Keratinocyte (primary cell): Measurements from ENCODE around the gene CPPED1. TPM values are rescaled to one million over a fixed set of nuclear protein-coding genes. Genes with fewer than 3 reads are reported as not detected.

Experiments used
- DNase-seq: peaks from one replicate; pipeline ENCODE4 v3.0.0-alpha.2; 2011; ENCODE audit warnings: low read depth, missing footprints, low spot score
- FAIRE-seq: peaks from 2 replicates; lab custom pipeline; 2011; peaks lifted over from hg19 to GRCh38; lab: Jason Lieb, UNC
- H2AFZ ChIP-seq: 2 replicates; pipeline ENCODE4 v1.6.0; 2012; ENCODE audit warnings: low read length, control low read depth, inconsistent platforms; ENCODE audit not compliant: control insufficient read depth
- H3K27ac ChIP-seq: 2 replicates; pipeline ENCODE4 v1.5.1; 2011; ENCODE audit warnings: low read length; ENCODE audit not compliant: control insufficient read depth, insufficient read depth
- H3K27me3 ChIP-seq: 3 replicates; pipeline ENCODE4 v1.6.0; 2011; ENCODE audit warnings: low read length; ENCODE audit not compliant: control insufficient read depth, insufficient read depth; ENCODE audit errors: extremely low read depth
- H3K36me3 ChIP-seq, 2 experiments: 2 replicates in 1 of 2; 3 replicates in 1 of 2; pipeline ENCODE4 v1.5.1; 2011; ENCODE audit warnings: low read length in 2 of 2, mild to moderate bottlenecking in 1 of 2; ENCODE audit not compliant: control insufficient read depth in 2 of 2, insufficient read depth in 2 of 2; ENCODE audit errors: extremely low read depth in 1 of 2
- H3K4me1 ChIP-seq: 3 replicates; pipeline ENCODE4 v1.5.1; 2011; ENCODE audit warnings: low read length; ENCODE audit not compliant: control insufficient read depth, insufficient read depth; ENCODE audit errors: extremely low read depth
- H3K4me2 ChIP-seq: 3 replicates; pipeline ENCODE4 v1.6.0; 2011; ENCODE audit warnings: low read depth, low read length; ENCODE audit not compliant: control insufficient read depth, insufficient read depth; ENCODE audit errors: extremely low read depth
- H3K4me3 ChIP-seq, 3 experiments: fragments of 200-600 bp in 1 of 3; sonication (generic) in 1 of 3; 2 replicates in 2 of 3; 3 replicates in 1 of 3; pipeline ENCODE4 v1.5.1; 2011 to 2016; ENCODE audit warnings: low read length in 3 of 3, mild to moderate bottlenecking in 3 of 3, control low read depth in 2 of 3, inconsistent platforms in 1 of 3, low read depth in 1 of 3, mixed read lengths in 1 of 3, mixed run types in 1 of 3, moderate library complexity in 1 of 3; ENCODE audit not compliant: control insufficient read depth in 2 of 3, insufficient read depth in 2 of 3; ENCODE audit errors: extremely low read depth in 1 of 3
- H3K79me2 ChIP-seq: 2 replicates; pipeline ENCODE4 v1.6.0; 2012; ENCODE audit warnings: low read length; ENCODE audit not compliant: control insufficient read depth, insufficient read depth
- H3K9ac ChIP-seq: 3 replicates; pipeline ENCODE4 v1.6.0; 2011; ENCODE audit warnings: low read length; ENCODE audit not compliant: control insufficient read depth, insufficient read depth; ENCODE audit errors: extremely low read depth
- H3K9me1 ChIP-seq: 3 replicates; pipeline ENCODE4 v1.6.0; 2011; ENCODE audit warnings: low read length; ENCODE audit not compliant: control insufficient read depth, insufficient read depth; ENCODE audit errors: extremely low read depth
- H3K9me3 ChIP-seq: 2 replicates; pipeline ENCODE4 v1.5.1; 2012; ENCODE audit warnings: low read depth, low read length; ENCODE audit not compliant: control insufficient read depth
- H4K20me1 ChIP-seq: 3 replicates; pipeline ENCODE4 v1.6.0; 2011; ENCODE audit warnings: low read length; ENCODE audit not compliant: control insufficient read depth, insufficient read depth; ENCODE audit errors: extremely low read depth
- EZH2 ChIP-seq: IDR thresholded peaks from one replicate; pipeline ENCODE4 v1.6.1; 2012; ENCODE audit warnings: inconsistent platforms, mild to moderate bottlenecking, low read length, moderate library complexity
- dilution Hi-C: fragments of 300-500 bp; cut with MboI; formaldehyde crosslinking; loops from one replicate; pipeline ENCODE4 v1.7.0; 2020; ENCODE audit warnings: low sequenced_read_pairs; ENCODE audit not compliant: extremely low pct_ligation_motif_present
- polyA plus RNA-seq, 5 experiments: library from polyadenylated mRNA; depleted of rRNA in 3 of 5; stranded (reverse) in 3 of 5; stranded (forward) in 1 of 5; unstranded in 1 of 5; fragments of >200 nt; gene quantifications; 1 replicate in 1 of 5; 2 replicates in 3 of 5; 3 replicates in 1 of 5; pipeline versions ENCODE4 v1.2.1 to v1.2.3, GENCODE V29; 2011 to 2012; ENCODE audit warnings: missing spikeins in 2 of 5, low read depth in 1 of 5, low replicate concordance in 1 of 5
- TF ChIP-seq, protein P1 (sequence below), 3 experiments: IDR thresholded peaks in 1 of 3; conservative IDR thresholded peaks in 1 of 3; optimal IDR thresholded peaks in 1 of 3; 2 replicates in 2 of 3; 3 replicates in 1 of 3; pipeline versions ENCODE3 to v1.5.1; 2011; ENCODE audit warnings: low read length in 3 of 3, mild to moderate bottlenecking in 3 of 3, moderate library complexity in 2 of 3, control low read depth in 1 of 3, inconsistent platforms in 1 of 3; ENCODE audit not compliant: insufficient read depth in 2 of 3; ENCODE audit errors: extremely low read depth in 1 of 3

Gene CPPED1
- polyA plus RNA-seq, 1 donor (not counting 4 experiments of a cell fraction or from before 2014, with no cell fraction given): 14.4 TPM

DNA sequence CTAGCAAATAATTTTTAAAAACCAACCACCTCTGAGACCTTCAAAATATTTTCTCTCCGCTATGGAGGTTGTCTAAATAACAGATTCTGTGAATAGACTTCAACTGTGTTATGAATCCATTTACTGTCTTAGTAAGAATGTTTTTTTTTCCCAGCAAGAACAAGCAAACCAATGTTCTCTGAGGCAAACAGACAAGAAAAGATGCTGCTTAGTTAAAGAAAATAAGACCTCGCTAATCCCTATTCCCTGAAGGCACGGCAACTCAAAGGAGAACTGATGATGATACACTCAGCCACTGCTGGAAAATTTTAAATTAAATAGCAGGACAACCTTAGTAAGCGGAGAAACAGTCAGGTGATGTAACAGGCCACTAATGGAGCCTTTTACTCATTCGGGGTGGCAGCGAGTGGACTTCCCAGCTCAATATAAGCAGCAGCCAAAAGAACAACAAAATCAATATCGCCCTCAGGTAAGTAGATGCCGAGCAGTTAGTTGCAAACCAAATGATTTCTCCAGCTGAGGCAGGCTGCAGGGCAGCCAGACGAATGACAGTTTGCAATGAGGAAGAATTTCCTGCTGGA lies 81.8 kb downstream of the CPPED1 start:
- dilution Hi-C loops: no loop called here
- no peak overlapping the region for H3K27ac ChIP-seq

DNA sequence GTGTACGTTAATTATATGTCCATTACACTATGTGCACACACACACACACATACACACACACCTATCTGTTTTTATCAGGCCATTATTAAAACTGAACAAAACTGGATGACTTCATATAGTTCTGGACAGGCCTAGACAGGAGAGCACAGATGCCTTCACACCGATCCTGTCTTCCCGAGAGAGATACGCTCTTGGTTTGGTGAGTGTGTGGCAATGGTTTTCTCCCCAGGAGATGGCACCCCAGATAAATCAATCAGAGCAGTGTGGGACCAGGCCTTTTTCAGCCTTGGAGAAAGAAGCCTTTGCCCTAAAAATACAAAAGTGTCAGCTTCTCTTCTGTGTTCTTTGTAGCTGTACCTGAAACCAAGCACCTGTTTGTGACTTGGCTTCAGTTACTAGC lies 83.7 kb downstream of the CPPED1 start:
- H3K9me1 ChIP-seq: no peaks in the 10 kb centered on the region
- H2AFZ ChIP-seq: no peak overlapping the region
- no peak overlapping the region for H3K4me3 ChIP-seq
- H3K4me2 ChIP-seq: no peak overlapping the region
- peaks cover 0 to 6% of the 10 kb centered on the region in 2 experiments for H3K36me3 ChIP-seq
- no peak for TF ChIP-seq EZH2
- TF ChIP-seq, protein P1, sequence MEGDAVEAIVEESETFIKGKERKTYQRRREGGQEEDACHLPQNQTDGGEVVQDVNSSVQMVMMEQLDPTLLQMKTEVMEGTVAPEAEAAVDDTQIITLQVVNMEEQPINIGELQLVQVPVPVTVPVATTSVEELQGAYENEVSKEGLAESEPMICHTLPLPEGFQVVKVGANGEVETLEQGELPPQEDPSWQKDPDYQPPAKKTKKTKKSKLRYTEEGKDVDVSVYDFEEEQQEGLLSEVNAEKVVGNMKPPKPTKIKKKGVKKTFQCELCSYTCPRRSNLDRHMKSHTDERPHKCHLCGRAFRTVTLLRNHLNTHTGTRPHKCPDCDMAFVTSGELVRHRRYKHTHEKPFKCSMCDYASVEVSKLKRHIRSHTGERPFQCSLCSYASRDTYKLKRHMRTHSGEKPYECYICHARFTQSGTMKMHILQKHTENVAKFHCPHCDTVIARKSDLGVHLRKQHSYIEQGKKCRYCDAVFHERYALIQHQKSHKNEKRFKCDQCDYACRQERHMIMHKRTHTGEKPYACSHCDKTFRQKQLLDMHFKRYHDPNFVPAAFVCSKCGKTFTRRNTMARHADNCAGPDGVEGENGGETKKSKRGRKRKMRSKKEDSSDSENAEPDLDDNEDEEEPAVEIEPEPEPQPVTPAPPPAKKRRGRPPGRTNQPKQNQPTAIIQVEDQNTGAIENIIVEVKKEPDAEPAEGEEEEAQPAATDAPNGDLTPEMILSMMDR (optimal IDR thresholded peaks at IDR 0.05 in 1 of 3, IDR thresholded peaks at IDR 0.05 in 1 of 3, conservative IDR thresholded peaks at IDR 0.05 in 1 of 3; ENCODE audit: extremely low read depth in 1 of 3, insufficient read depth in 2 of 3, low read length in 3 of 3): no peak
- no peaks in the 10 kb centered on the region for H3K4me1 ChIP-seq
- no peaks in the 10 kb centered on the region for H3K79me2 ChIP-seq
- no peaks in the 10 kb centered on the region for H3K9me3 ChIP-seq
- H4K20me1 ChIP-seq: no peaks in the 10 kb centered on the region
- no peaks in the 10 kb centered on the region for H3K27me3 ChIP-seq
- no peak overlapping the region for H3K9ac ChIP-seq
- dilution Hi-C loops: no loop called here
- DNase-seq: no peak
- no peak overlapping the region for H3K27ac ChIP-seq
- no peak for FAIRE-seq

More for the DNA sequence above, 81.8 kb downstream of the CPPED1 start:
- no peaks in the 10 kb centered on the region for H3K79me2 ChIP-seq
- no peaks in the 10 kb centered on the region for H4K20me1 ChIP-seq
- no peak overlapping the region for H3K4me3 ChIP-seq
- TF ChIP-seq, protein P1 (optimal IDR thresholded peaks at IDR 0.05 in 1 of 3, IDR thresholded peaks at IDR 0.05 in 1 of 3, conservative IDR thresholded peaks at IDR 0.05 in 1 of 3; ENCODE audit: extremely low read depth in 1 of 3, insufficient read depth in 2 of 3, low read length in 3 of 3): no peak
- TF ChIP-seq EZH2: no peak
- no peak for FAIRE-seq
- H3K9me3 ChIP-seq: no peaks in the 10 kb centered on the region
- no peaks in the 10 kb centered on the region for H3K4me1 ChIP-seq
- H2AFZ ChIP-seq: no peak overlapping the region
- H3K27me3 ChIP-seq: no peaks in the 10 kb centered on the region
- no peak for DNase-seq
- peaks cover 0 to 6% of the 10 kb centered on the region in 2 experiments for H3K36me3 ChIP-seq
- no peak overlapping the region for H3K4me2 ChIP-seq
- H3K9me1 ChIP-seq: no peaks in the 10 kb centered on the region
- H3K9ac ChIP-seq: no peak overlapping the region
